ENCODE results near the gene BEAN1.

Gene BEAN1

DNA sequence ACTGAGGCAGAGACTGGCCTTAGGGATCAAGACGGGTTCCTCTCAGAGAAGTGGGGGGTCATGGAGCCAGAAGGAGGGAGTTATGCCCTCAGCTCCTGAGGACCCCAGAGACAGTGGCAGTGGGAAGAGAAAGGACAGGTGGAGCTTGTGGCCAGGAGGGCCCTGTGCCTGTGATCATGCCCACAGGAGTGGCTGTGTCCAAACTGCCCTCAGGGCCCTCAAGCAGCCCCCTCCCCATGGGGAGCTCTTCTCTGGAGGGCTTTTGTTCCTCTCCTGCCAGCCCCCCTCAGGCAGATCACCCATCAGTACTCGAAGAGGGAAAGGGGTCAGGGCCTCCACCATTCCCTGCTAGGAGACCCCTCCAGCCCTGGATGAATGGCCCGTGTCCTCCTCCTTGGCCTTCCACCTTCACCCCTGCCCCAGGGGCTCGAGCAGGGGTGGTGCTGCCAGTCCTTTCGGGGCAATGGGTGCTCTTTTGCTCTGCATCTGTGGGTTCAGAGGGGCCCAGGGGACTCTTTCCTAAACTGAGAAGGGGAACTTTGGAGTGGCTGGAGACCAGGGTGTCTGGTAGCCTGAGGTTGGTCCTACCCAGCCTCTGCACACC lies 52.7 kb downstream of the BEAN1 start:
- no peaks in the 10 kb centered on the region for H3K27me3 ChIP-seq
- H3K36me3 ChIP-seq, result no peaks in the 10 kb centered on the region
- DNase-seq, result no peak
- peaks cover 7% of the 10 kb centered on the region for H3K4me1 ChIP-seq
- no peak for TF ChIP-seq CTCF (IDR thresholded peaks at IDR 0.05; ENCODE audit: low read depth, low read length)
- H3K9me3 ChIP-seq, result no peaks in the 10 kb centered on the region
- no peak overlapping the region for H3K4me3 ChIP-seq (ENCODE audit: low read depth, low read length)

GRCh38 chr16:66480265-66481080 lies 53.4 kb downstream of the BEAN1 start:
- H3K4me3 ChIP-seq (ENCODE audit: low read depth, low read length), result no peak overlapping the region
- H3K4me1 ChIP-seq, result peaks cover 7% of the 10 kb centered on the region
- H3K27me3 ChIP-seq, result no peaks in the 10 kb centered on the region
- TF ChIP-seq CTCF (IDR thresholded peaks at IDR 0.05; ENCODE audit: low read depth, low read length), result no peak
- H3K36me3 ChIP-seq, result no peaks in the 10 kb centered on the region
- DNase-seq, result no peak
- no peaks in the 10 kb centered on the region for H3K9me3 ChIP-seq

GRCh38 chr16:66481081-66481942 lies 54.2 kb downstream of the BEAN1 start:
- Histone ChIP-seq H3K4me3 (ENCODE audit: low read depth, low read length) (no peak overlapping the region), H3K4me1 (peaks cover 7% of the 10 kb centered on the region), H3K9me3 (no peaks in the 10 kb centered on the region), H3K36me3 (no peaks in the 10 kb centered on the region), H3K27me3 (no peaks in the 10 kb centered on the region)
- TF ChIP-seq CTCF (IDR thresholded peaks at IDR 0.05; ENCODE audit: low read depth, low read length), result no peak
- no peak for DNase-seq

DNA sequence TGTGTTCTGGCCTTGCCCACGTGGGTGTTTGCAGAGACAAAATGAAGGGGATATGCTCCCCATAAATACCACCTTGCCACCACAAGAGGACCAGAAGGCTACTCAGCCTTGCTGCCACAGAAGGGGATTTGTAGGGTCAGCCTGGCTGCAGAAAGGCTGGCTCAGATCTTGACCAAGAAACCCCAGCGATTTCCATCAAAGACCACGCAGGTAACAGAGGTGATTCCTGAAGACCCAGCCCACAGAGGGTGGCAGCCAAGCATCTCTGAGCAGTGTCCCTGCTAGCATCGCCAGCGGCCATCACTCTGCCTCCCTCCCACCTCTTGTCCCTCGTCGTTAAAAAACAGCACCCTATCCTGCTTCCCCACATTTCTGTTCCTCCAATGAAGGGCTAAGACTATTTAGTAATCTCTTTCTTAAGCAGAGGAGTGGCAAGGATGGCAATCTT lies 54.9 kb downstream of the BEAN1 start:
- no peak for TF ChIP-seq CTCF (IDR thresholded peaks at IDR 0.05; ENCODE audit: low read depth, low read length)
- no peak overlapping the region for H3K4me3 ChIP-seq (ENCODE audit: low read depth, low read length)
- H3K27me3 ChIP-seq, result no peaks in the 10 kb centered on the region
- H3K36me3 ChIP-seq, result no peaks in the 10 kb centered on the region
- no peaks in the 10 kb centered on the region for H3K9me3 ChIP-seq
- peaks cover 8% of the 10 kb centered on the region for H3K4me1 ChIP-seq
- no peak for DNase-seq

GRCh38 chr16:66483689-66484452 lies 56.8 kb downstream of the BEAN1 start:
- Histone ChIP-seq H3K4me1 (peaks cover 11% of the 10 kb centered on the region), H3K4me3 (ENCODE audit: low read depth, low read length) (no peak overlapping the region), H3K36me3 (no peaks in the 10 kb centered on the region), H3K9me3 (no peaks in the 10 kb centered on the region), H3K27me3 (no peaks in the 10 kb centered on the region)
- peak; percentile 85 for DNase-seq
- TF ChIP-seq CTCF (IDR thresholded peaks at IDR 0.05; ENCODE audit: low read depth, low read length), result peak; percentile 99
